ENCODE results near the gene GRID2IP. TPM values are rescaled to one million over a fixed set of nuclear protein-coding genes. Genes with fewer than 3 reads are reported as not detected.

The GRID2IP gene
- total and polyA plus RNA-seq, 2 of the 13 experiments (the other 11 are each of a cell fraction or from before 2014, with no cell fraction given) = 0.03 TPM; not detected in 1

GRCh38 chr7:6482307-6482706, 69.0 kb downstream of the GRID2IP start (continued):
- TF ChIP-seq HNF1A (IDR thresholded peaks at IDR 0.05; ENCODE audit: low read depth) = no peak
- TF ChIP-seq HNF1A (CRISPR knock-in tag; IDR thresholded peaks at IDR 0.05; ENCODE audit: borderline replicate concordance) = peak; percentile 43; the same call in 1 of the 2 replicates
- no peak for TF ChIP-seq ZNF496 (CRISPR knock-in tag; IDR thresholded peaks at IDR 0.05; ENCODE audit: insufficient replicate concordance)
- no peak for TF ChIP-seq ZXDC (CRISPR knock-in tag; IDR thresholded peaks at IDR 0.05)
- 0 out of 2 replicates have a peak, but pooled peaks have one; percentile 37 for TF ChIP-seq KDM1A (CRISPR knock-in tag; IDR thresholded peaks at IDR 0.05)
- no peak for TF ChIP-seq ZNF274 (CRISPR knock-in tag; IDR thresholded peaks at IDR 0.05)
- TF ChIP-seq CEBPG (CRISPR knock-in tag; IDR thresholded peaks at IDR 0.05) = 0 out of 2 replicates have a peak, but pooled peaks have one; percentile 18
- TF ChIP-seq SAP130 (CRISPR knock-in tag; IDR thresholded peaks at IDR 0.05; ENCODE audit: low read depth) = peak; percentile 88
- no peak for TF ChIP-seq ZNF615 (CRISPR knock-in tag; IDR thresholded peaks at IDR 0.05; ENCODE audit: borderline replicate concordance)
- TF ChIP-seq MED1 (CRISPR knock-in tag; IDR thresholded peaks at IDR 0.05) = peak; percentile 61; the same call in 1 of the 2 replicates
- peak; percentile 50 for TF ChIP-seq PHF21A (CRISPR knock-in tag; IDR thresholded peaks at IDR 0.05)
- TF ChIP-seq ZFP91 (CRISPR knock-in tag; IDR thresholded peaks at IDR 0.05; ENCODE audit: borderline replicate concordance) = no peak
- TF ChIP-seq ZNF235 (CRISPR knock-in tag; IDR thresholded peaks at IDR 0.05; ENCODE audit: borderline replicate concordance) = no peak
- TF ChIP-seq POLR2A (IDR thresholded peaks at IDR 0.05; ENCODE audit: insufficient read depth in 1 of 2, low read depth in 2 of 2, low read length in 2 of 2) = peak; percentile 29 to 41; a peak in 1 of 4 replicates
- no peak for TF ChIP-seq ZBTB43 (CRISPR knock-in tag; conservative IDR thresholded peaks at IDR 0.05)
- no peak for TF ChIP-seq DMTF1 (CRISPR knock-in tag; IDR thresholded peaks at IDR 0.05)
- no peak for TF ChIP-seq AHR (CRISPR knock-in tag; IDR thresholded peaks at IDR 0.05)
- no peak for TF ChIP-seq NFYC (CRISPR knock-in tag; IDR thresholded peaks at IDR 0.05)
- TF ChIP-seq GABPB1 (CRISPR knock-in tag; IDR thresholded peaks at IDR 0.05) = no peak
